NCI-H526 (cell line): ENCODE results near the gene CTBP2.
A peak's percentile ranks its signal among the peaks of the same experiment; 100 is the strongest.

ENCODE experiments used
- DNase-seq, 2 experiments: peaks; one replicate each; lab custom pipeline; 2025; lab: John Stamatoyannopoulos, UW

Gene CTBP2

DNA sequence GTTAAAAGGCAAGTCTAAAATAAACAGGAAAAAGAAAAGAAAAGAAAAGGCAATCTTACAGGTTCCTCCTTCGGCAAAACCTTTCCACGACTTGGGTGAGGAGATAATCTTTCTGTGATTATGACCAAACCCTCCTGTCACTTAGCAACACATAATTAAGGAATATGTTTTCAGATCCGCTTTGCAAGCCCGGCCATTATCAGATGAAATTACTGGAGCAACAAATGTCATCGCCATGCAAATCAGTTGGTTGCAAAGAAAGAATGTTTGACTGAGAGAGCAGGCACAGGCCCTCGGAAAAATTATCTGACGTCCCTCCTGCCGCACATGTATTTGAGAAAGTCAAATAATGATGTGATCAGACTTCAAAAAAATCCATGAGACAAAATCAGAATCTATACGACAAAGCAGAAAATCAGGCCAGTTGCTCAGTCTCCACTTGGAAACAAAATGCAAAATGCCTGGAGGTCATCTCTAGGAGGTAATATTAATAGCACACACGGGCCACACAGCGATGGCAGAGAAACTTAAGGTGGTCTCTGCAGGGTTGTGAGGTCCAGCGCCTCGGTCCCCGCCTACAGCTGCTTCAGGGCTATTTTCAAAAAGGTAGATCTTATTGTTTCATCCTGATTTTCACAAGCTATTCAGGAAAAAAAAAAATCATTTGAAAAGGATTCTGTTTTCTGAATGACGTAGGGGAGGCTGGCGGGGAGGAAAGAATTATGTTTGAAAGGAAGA is 135.7 kb downstream of the CTBP2 start:
- peak; percentile 84 to 86 for DNase-seq

- peak in 1 of 2 experiments; percentile 41 for DNase-seq
Observed at GRCh38 chr10:125023862-125024496, 136.4 kb downstream of the CTBP2 start.

DNA sequence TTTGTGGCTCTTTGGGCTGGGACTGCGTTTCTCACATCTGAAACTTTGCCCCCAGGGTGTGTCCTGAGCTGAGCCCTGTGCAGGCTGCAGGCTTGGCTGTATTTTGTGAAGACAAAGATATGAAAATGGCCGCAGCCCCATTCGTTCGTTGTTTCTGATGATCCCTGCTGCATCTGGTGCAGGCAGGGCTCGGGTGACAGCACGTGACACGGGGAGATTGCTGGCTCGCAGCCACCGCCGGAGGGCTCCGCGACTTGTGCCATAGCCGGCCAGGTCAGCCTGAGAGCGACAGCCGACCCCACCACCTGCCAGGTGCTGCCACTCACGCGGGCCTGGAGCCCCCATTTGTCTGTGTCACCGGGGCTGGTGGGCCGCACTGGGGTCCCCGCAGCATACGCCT is 137.1 kb downstream of the CTBP2 start:
- DNase-seq: peak in 1 of 2 experiments; percentile 67

DNA sequence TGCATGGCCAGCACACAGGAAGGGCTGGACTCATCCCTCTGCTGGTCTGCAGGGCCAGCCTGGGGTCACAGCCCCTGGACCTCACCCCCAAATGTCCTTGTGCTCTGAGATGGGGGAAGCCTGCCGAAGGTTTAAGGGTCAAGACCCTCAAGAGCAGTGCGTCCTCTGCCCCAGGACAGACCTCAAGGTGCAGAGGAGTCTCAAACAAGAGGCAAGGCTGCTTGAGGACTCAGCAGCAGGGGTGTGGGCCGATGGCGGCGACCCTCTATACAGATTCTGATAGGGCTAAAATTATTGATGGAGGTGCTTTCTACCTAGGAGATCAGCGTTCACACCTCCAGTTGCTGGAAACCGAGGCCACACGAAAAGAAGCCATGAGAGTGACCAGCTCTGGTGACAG is 137.7 kb downstream of the CTBP2 start:
- DNase-seq: no peak

DNA sequence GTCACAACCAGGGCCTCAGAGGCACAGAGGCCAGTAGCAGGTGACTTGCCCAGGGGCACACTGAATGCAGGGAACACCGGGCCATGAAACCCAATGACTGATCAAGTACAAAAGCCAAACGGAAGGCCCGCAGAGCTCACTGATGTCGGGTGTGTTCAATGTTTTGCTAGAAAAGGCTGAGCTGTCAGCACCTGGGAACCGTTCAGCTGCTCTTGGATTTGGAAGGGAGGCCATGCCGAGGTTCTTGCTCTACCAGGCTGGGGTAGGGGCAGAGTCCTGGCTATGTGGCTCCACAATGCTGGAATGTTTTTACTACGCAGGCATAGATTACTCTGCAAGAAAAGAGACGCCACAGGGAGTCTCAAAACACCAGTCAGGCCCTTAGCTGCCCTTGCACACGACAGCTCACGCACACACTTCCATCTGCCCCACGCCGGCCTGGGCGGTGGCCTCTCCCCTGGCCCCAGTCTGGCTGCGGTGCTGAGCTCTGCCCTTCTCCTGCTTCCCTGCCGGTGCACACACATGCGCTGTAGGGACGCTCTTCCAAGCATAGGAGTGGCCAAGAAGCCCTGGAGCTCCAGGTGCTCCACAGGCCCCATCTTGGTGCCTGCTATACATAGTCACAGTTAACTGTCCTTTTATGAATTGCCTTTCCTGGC is 138.5 kb downstream of the CTBP2 start:
- no peak for DNase-seq

GRCh38 chr10:125020871-125021270 is 139.5 kb downstream of the CTBP2 start:
- DNase-seq: no peak

DNA sequence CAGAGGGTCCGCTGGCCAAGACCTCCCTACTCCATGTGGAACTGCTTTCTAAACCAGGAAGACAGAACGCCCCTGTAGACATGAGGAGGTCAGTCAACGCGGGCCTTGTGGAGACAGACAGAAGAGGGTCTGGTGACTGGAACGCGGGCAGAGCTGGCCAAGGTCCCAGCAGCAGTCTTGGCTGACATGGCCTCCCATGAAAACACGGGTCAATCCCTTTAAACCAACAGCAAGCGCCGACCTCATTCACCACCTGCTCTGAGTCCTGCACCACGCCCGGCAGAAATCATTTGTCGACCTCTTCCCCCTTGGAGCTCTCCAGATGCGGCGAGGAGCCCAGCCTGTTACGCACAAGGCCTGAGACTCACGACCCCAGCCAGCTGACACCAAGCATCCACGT is 140.0 kb downstream of the CTBP2 start:
- no peak for DNase-seq

DNA sequence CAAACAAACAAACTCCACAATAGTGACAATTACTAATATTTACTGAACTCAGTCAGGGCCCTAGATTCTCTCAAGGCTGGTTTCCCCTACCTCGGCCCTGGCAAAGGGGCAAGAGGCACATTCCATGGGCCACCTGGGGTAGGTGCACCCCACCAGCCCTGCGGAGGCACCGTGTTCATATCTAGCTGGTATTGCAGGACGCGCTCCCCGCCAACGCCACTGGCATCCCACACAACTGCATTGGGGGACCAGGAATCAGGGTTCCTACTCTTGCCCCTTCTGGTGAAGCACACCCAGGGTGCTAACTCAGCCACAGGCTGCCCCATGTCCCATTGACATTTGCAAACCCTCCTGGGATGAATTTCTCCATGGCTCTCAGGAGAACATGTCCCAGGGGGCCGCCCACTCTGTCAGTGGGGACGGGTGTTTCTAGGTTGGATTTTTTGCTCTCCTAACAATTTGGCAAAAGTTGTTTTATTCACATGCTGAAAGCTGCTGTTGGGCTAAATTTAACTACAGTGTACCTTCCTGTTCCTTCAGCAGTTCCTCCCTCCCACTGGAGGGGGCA is 141.7 kb downstream of the CTBP2 start:
- DNase-seq: no peak

DNA sequence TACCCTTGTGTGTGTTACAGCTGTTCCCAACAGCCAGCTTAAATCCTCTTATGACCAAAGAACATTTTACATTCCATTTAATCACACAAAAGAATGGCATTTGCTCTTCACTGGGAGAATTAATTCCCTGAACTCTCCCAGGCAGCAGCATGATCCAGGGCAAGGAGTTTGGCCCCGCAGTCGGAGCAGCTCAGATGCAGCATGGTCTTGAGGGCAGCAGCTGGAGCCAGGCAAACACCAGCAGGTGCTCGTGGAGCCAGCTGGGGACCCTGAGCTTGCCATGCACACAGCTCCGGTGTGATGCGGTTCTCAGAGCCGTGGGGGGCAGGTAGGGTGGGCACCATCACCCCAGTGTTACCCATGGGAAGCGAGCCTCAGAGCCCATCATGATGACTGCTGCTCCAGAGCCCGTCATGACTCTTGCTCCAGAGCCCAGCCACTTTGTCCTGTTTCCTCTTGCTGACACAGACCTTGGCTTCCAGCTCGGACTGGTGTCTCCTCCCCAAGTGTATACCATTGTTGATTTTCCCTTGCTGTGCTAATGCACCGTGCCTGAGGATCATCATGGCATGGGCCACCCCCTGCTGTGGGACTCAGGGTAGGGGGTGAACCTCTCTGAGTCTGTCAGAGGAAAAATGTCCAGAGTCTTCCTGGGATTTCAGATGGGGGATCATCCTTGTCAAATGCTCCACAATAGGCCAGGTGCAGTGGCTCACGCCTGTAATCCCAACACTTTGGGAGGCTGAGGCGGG is 142.6 kb downstream of the CTBP2 start:
- no peak for DNase-seq

GRCh38 chr10:125016611-125017202 is 143.7 kb downstream of the CTBP2 start:
- DNase-seq: no peak

GRCh38 chr10:125016123-125016522 is 144.2 kb downstream of the CTBP2 start:
- no peak for DNase-seq

DNA sequence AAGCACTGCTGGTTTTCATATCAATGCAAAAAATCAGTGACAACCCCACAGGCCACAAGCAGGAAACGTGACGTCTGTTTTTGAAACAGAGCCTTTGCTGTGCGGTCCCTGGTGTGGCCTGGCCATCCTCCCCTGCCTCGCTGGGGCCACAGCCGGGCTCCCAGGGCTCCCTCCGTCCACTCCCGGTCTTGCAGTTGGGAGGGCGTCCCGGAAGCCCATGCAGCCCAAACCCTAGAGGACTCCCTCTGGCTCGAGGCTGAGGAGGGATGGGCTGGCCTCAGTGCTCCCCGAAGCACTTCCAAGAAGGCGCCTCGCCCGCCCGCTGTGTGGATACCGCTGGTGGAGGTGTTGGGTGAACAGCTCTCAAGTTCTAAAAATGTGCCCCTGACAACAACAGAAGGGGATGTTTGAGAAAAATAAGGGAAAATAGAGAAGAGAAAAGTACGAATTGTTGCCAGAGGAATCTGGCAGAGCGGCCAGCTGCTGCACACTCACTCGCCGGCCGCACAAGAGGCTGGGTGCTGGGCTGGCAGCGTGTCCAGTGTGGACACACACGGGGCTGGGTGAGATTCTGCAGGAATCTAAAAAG is 144.9 kb downstream of the CTBP2 start:
- no peak for DNase-seq

GRCh38 chr10:125014836-125015355 is 145.5 kb downstream of the CTBP2 start:
- no peak for DNase-seq

- no peak for DNase-seq
Observed at GRCh38 chr10:125014086-125014830, 146.1 kb downstream of the CTBP2 start.

GRCh38 chr10:125013529-125013872 is 146.9 kb downstream of the CTBP2 start:
- no peak for DNase-seq

DNA sequence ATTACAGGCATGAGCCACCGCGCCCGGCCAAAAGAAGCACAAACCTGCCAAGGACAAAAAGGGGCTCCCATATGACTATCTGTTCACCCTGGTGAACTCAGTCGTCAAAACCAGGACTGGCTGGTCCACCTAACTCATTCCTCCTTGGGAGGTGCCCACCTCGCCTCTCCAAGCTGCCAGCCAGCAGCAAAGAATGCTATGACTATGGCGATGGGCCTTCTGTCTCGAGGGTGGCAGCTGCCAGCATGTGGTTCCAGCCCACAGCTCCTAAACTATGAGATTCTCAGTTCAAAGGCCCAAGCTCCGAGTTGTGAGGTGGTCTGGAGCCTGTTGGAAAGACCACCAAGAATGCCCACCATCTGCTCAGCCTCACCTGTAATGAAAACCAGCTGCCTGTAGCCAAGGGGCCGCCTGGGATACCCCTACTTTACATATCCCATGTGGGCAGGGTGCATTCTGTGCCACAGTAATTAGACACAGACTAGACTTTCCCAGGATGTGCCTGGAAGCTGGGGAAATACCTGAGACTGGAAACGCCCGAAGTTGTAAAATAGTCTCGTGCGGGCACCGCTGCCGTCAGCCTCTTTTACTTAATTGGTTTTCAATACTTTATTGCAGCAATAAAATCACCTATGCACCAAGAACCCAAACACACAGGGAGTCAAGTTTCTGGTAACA is 147.4 kb downstream of the CTBP2 start:
- peak in 1 of 2 experiments; percentile 18 for DNase-seq

GRCh38 chr10:125011926-125012705 is 148.2 kb downstream of the CTBP2 start:
- no peak for DNase-seq

DNA sequence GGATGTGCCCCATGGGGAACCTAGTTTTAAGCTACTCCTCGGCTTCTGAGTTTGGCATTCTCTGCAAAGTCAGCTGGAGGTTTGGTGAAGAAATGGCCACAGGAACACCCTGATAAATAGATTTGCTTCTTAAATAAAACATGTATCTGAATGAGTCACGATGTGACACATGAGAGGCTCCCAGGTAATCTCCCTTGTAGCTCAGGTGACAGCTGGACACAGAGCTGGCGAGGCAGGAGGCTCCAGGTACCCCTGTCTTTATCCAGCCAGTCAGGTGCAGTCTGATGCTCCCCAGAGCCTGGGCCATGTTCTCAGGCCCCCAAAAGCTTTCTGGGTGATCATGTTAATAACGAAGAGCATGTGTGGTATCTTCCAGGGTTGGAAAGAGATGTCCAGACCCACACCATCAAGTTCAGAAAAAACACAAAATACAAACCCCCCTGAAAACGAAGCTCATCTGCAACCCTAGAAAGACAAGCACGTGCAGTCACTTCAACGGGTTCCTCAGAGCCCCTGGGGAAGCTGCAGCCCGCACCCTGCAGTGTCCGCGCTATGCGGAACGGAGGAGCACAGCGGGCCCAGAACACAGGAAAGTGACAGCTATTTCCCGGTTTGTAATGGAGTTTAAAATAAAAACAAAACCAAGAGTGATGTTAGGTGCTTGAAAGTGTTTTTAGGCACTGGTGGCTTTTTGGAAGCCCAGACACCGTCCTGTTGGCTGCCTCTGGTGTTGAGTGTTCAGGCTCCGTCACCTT is 149.0 kb downstream of the CTBP2 start:
- no peak for DNase-seq
